ENCODE results near the gene LETM1. TPM values are rescaled to one million over a fixed set of nuclear protein-coding genes. Genes with fewer than 3 reads are reported as not detected.
A peak's percentile ranks its signal among the peaks of the same experiment; 100 is the strongest.

The LETM1 gene
- total RNA-seq, 4 donors from 2014 or later, result 23.2 to 40.3 (median 33.6) TPM

- TF ChIP-seq, protein P1, sequence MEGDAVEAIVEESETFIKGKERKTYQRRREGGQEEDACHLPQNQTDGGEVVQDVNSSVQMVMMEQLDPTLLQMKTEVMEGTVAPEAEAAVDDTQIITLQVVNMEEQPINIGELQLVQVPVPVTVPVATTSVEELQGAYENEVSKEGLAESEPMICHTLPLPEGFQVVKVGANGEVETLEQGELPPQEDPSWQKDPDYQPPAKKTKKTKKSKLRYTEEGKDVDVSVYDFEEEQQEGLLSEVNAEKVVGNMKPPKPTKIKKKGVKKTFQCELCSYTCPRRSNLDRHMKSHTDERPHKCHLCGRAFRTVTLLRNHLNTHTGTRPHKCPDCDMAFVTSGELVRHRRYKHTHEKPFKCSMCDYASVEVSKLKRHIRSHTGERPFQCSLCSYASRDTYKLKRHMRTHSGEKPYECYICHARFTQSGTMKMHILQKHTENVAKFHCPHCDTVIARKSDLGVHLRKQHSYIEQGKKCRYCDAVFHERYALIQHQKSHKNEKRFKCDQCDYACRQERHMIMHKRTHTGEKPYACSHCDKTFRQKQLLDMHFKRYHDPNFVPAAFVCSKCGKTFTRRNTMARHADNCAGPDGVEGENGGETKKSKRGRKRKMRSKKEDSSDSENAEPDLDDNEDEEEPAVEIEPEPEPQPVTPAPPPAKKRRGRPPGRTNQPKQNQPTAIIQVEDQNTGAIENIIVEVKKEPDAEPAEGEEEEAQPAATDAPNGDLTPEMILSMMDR (IDR thresholded peaks at IDR 0.05 in 4 of 5, conservative IDR thresholded peaks at IDR 0.05 in 1 of 5), result peak in 1 of 5 experiments; percentile 12
- TF ChIP-seq POLR2A (IDR thresholded peaks at IDR 0.05), result no peak
- Histone ChIP-seq H3K4me3 (peak overlapping the region; percentile 63 to 98 (median 78)), H3K27me3 (no peaks in the 10 kb centered on the region), H3K27ac (peak overlapping the region; percentile 72 to 94 (median 83)), H3K9me3 (no peaks in the 10 kb centered on the region), H3K4me1 (peaks cover 33 to 48% of the 10 kb centered on the region in 2 donors), H3K36me3 (no peaks in the 10 kb centered on the region)
- in situ Hi-C loops (cut with MboI; ENCODE audit: low sequenced_read_pairs in 4 of 4) (no loop called here), intact Hi-C loops (cut with DNase I; ENCODE audit: low total_unique reads) (loop anchor here (1.0 to 10.0 kb wide), 8 partner anchors 15 to 1439 kb away; partner anchors contain the start of genes CTBP1, RGS12, SLBP and TACC3)
- ATAC-seq (peak; percentile 62 to 66), DNase-seq (no peak)
These were observed 454 bp downstream of the LETM1 start for GRCh38 chr4:1855333-1856070.

DNA sequence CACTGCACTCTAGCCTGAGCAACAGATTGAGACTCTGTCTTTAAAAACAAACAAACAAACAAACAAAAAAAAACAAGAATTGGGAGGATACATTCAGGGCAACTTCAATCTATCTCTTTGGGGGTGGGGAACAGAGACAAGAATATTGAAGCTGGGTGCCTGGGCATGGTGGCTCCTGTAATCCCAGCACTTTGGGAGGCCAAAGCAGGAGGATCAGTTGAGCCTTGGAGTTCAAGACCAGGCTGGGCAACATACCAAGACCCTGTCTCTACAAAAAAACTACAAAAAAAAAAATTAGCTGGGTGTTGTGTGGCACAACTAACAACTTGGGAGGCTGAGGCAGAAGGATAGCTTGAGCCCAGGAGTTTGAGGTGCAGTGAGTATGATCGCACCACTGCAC lies 1.2 kb downstream of the LETM1 start:
- Histone ChIP-seq H3K36me3 (no peaks in the 10 kb centered on the region), H3K9me3 (no peaks in the 10 kb centered on the region), H3K27ac (peak overlapping the region in 3 of 4 donors; percentile 72 to 94 (median 82)), H3K4me1 (peaks cover 33 to 48% of the 10 kb centered on the region in 2 donors), H3K4me3 (peak overlapping the region; percentile 63 to 98 (median 78)), H3K27me3 (no peaks in the 10 kb centered on the region)
- intact Hi-C loops (cut with DNase I; ENCODE audit: low total_unique reads), result loop anchor here (5.0 to 10.0 kb wide), 4 partner anchors 142 to 1440 kb away; partner anchors contain the start of genes CTBP1, RGS12, SLBP and UVSSA
- TF ChIP-seq, protein P1 (IDR thresholded peaks at IDR 0.05 in 4 of 5, conservative IDR thresholded peaks at IDR 0.05 in 1 of 5), result no peak
- no peak for TF ChIP-seq POLR2A (IDR thresholded peaks at IDR 0.05)
- in situ Hi-C loops (cut with MboI; ENCODE audit: low sequenced_read_pairs in 4 of 4), result loop anchor here in 1 of 4 donors (5.0 kb wide), 1 partner anchor 167 kb away; no protein-coding TSS in a partner anchor
- ATAC-seq, result no peak
- DNase-seq, result no peak

DNA sequence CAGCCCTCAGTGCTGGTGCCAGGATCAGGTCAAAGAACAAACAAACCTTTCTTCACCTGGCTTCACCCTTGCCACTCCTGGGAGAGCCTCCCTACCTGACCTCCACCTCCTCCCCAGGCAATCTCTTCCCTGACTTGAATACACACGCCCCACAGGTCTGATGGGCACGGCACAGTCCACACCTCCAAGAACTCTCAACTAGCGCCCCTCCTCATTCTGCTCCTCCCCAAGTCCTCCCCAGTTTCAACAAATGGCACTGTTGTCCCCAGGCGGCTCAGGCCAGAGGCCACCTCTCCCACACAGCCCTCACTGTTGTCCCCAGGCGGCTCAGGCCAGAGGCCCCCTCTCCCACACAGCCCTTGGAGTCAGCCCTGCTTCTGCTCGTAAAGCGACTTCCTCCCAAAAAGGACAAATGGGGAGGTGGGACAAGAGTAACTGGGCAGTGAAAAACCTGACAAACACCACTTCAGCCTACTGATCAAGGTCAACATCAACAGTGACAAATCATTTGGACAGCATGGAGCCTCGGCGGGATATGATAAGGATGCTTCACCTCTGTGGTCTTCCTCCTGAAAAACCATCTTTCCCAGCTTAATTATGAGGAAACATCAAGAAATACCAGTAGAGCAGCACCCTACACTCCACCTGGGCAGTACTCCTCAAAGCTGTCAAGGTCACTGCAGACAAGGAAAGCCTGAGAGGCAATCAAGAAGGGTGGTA lies 2.9 kb downstream of the LETM1 start:
- no peak overlapping the region for H3K4me3 ChIP-seq
- DNase-seq, result no peak
- no peaks in the 10 kb centered on the region for H3K36me3 ChIP-seq
- no peak for ATAC-seq
- H3K27ac ChIP-seq, result no peak overlapping the region
- no peaks in the 10 kb centered on the region for H3K9me3 ChIP-seq
- peaks cover 32 to 48% of the 10 kb centered on the region in 2 donors for H3K4me1 ChIP-seq
- in situ Hi-C loops (cut with MboI; ENCODE audit: low sequenced_read_pairs in 4 of 4) (loop anchor here in 1 of 4 donors (5.0 kb wide), 1 partner anchor 166 kb away; no protein-coding TSS in a partner anchor), intact Hi-C loops (cut with DNase I; ENCODE audit: low total_unique reads) (loop anchor here (10.0 kb wide), 2 partner anchors 508 to 1442 kb away; partner anchors contain the start of genes RGS12 and UVSSA)
- TF ChIP-seq, protein P1 (IDR thresholded peaks at IDR 0.05 in 4 of 5, conservative IDR thresholded peaks at IDR 0.05 in 1 of 5), result no peak
- no peak for TF ChIP-seq POLR2A (IDR thresholded peaks at IDR 0.05)
- H3K27me3 ChIP-seq, result no peaks in the 10 kb centered on the region

DNA sequence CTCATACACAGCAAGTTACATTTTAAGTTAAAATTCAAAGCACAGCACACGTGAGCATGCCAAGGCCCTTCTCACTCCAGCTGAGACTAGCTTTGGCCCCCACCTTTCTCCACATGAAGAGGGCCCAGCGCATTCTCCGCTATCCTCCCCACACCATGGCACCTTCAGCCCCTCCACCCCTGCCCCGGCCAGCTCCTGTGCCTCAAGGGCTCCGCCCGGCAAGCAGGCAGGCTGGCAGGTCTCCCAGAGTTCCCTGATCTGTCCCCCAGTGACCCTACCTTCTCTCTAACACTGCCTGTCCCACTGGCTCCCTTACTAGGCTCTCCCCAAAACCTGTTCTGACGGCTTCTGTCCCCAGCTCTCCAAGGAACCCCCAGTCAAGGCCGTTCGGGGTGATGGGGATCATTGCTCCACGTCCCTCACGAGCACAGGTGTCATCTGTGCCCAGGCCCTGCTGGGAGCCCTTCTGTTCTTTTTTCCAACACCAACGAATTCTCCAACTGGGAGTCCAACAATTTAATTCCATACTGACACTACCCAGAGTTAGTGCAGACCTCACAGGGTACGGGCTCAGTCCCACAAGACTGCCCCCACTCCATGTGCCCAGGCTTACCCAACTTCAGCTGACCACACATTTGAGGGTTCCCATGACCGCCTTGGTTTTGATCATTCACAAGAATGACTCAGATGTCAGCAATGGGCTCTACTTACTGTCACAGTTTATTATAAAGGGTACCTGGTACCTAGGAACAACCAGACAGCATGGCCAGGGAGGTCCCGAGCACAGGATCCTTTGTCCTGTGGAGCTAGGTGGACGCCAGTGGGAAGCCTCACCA lies 4.2 kb downstream of the LETM1 start:
- H3K27me3 ChIP-seq, result no peaks in the 10 kb centered on the region
- peaks cover 22 to 37% of the 10 kb centered on the region in 2 donors for H3K4me1 ChIP-seq
- no peak for DNase-seq
- no peaks in the 10 kb centered on the region for H3K9me3 ChIP-seq
- H3K27ac ChIP-seq, result no peak overlapping the region
- H3K36me3 ChIP-seq, result peaks cover 0 to 6% of the 10 kb centered on the region in 2 donors
- ATAC-seq, result no peak
- H3K4me3 ChIP-seq, result no peak overlapping the region
- intact Hi-C loops (cut with DNase I; ENCODE audit: low total_unique reads) (loop anchor here (10.0 kb wide), 2 partner anchors 507 to 1443 kb away; partner anchors contain the start of genes RGS12 and UVSSA), in situ Hi-C loops (cut with MboI; ENCODE audit: low sequenced_read_pairs in 4 of 4) (loop anchor here in 1 of 4 donors (5.0 kb wide), 1 partner anchor 164 kb away; no protein-coding TSS in a partner anchor)
- no peak for TF ChIP-seq POLR2A (IDR thresholded peaks at IDR 0.05)
- TF ChIP-seq, protein P1 (IDR thresholded peaks at IDR 0.05 in 4 of 5, conservative IDR thresholded peaks at IDR 0.05 in 1 of 5), result no peak

All from gastrocnemius medialis (tissue), 4 donors.